A172 (cell line): ENCODE measurements around the gene LZTS2. TPM values are rescaled to one million over a fixed set of nuclear protein-coding genes. Genes with fewer than 3 reads are reported as not detected.
"Not testable (repeated sequence)": the region's sequence is repeated elsewhere in the genome, so short reads cannot be mapped to it uniquely, and the experiment has no call there.

Experiments used
- DNase-seq: peaks from one replicate; pipeline ENCODE4 v3.0.0-alpha.2; 2015; ENCODE audit warnings: low spot score
- total RNA-seq: library from RNA; depleted of rRNA; stranded (reverse); fragments of >200 nt; shearing (Covaris generic); gene quantifications from 2 replicates; pipeline ENCODE4 v1.2.3, GENCODE V29; 2014

Gene LZTS2
- total RNA-seq, 1 experiment from 2014 or later: 76.9 TPM

- peak; percentile 95 for DNase-seq
These were observed 33.1 kb downstream of the LZTS2 start for GRCh38 chr10:101032637-101033224.

GRCh38 chr10:101033276-101033675, 33.7 kb downstream of the LZTS2 start:
- no peak for DNase-seq

GRCh38 chr10:101034404-101034803, 34.8 kb downstream of the LZTS2 start:
- DNase-seq: not testable (repeated sequence)

- no peak for DNase-seq
These were observed 35.7 kb downstream of the LZTS2 start for GRCh38 chr10:101035314-101035713.

GRCh38 chr10:101035916-101036702, 36.5 kb downstream of the LZTS2 start:
- DNase-seq: no peak

GRCh38 chr10:101036726-101037125, 37.1 kb downstream of the LZTS2 start:
- no peak for DNase-seq

GRCh38 chr10:101038484-101038883, 38.9 kb downstream of the LZTS2 start:
- no peak for DNase-seq

GRCh38 chr10:101040061-101040460, 40.5 kb downstream of the LZTS2 start:
- no peak for DNase-seq

- no peak for DNase-seq
These were observed 41.2 kb downstream of the LZTS2 start for GRCh38 chr10:101040851-101041250.

- DNase-seq: peak; percentile 87
These were observed 41.7 kb downstream of the LZTS2 start for GRCh38 chr10:101041252-101041761.

GRCh38 chr10:101042118-101042517, 42.5 kb downstream of the LZTS2 start:
- no peak for DNase-seq

GRCh38 chr10:101042667-101043362, 43.2 kb downstream of the LZTS2 start:
- DNase-seq: peak; percentile 98

GRCh38 chr10:101043363-101043707, 43.7 kb downstream of the LZTS2 start:
- no peak for DNase-seq

GRCh38 chr10:101044117-101044516, 44.5 kb downstream of the LZTS2 start:
- no peak for DNase-seq

- DNase-seq: no peak
These were observed 47.0 kb downstream of the LZTS2 start for GRCh38 chr10:101046332-101047238.

GRCh38 chr10:101047268-101047667, 47.7 kb downstream of the LZTS2 start:
- DNase-seq: no peak

- DNase-seq: no peak
These were observed 48.6 kb downstream of the LZTS2 start for GRCh38 chr10:101047961-101048892.

- DNase-seq: peak; percentile 23
These were observed 50.8 kb downstream of the LZTS2 start for GRCh38 chr10:101050208-101051069.

- DNase-seq: peak; percentile 81
These were observed 52.7 kb downstream of the LZTS2 start for GRCh38 chr10:101052285-101052684.
